Panc1 (cell line): ENCODE results near the gene MTREX. TPM values are rescaled to one million over a fixed set of nuclear protein-coding genes. Genes with fewer than 3 reads are reported as not detected.

Experiments used
- ATAC-seq: fragments of 200-7000 bp; cut with Tn5 transposase; 2 replicates; pipeline ENCODE4 v1.9.1; 2020; ENCODE audit warnings: mild to moderate bottlenecking, moderate library complexity
- BruUV-seq: library from RNA; stranded (reverse); fragments of 400-500 nt; replicated peaks from 2 replicates; lab custom pipeline; 2021; lab: Mats Ljungman, UMichigan
- CTCF ChIA-PET: fragments of 300-600 bp; sonication (Branson Sonifier 250); formaldehyde crosslinking; loops from one replicate; lab custom pipeline; 2022; ENCODE audit warnings: antibody characterized with exemption; lab: Charles Lee
- POLR2A ChIA-PET: fragments of 300-600 bp; sonication (Branson Sonifier 250); formaldehyde crosslinking; loops from one replicate; lab custom pipeline; 2022; ENCODE audit warnings: antibody characterized with exemption; lab: Charles Lee
- DNase-seq: peaks from one replicate; pipeline ENCODE4 v3.0.0-alpha.2; 2010; ENCODE audit warnings: low read depth, low spot score
- H3K27ac ChIP-seq: 2 replicates; pipeline ENCODE4 v1.5.1; 2011; ENCODE audit warnings: mild to moderate bottlenecking, low read length, inconsistent platforms
- H3K27me3 ChIP-seq: fragments of 200-500 bp; sonication (Bioruptor generic); 2 replicates; pipeline ENCODE4 v1.6.0; 2014; ENCODE audit warnings: low read length, inconsistent platforms; ENCODE audit not compliant: control insufficient read depth, insufficient read depth
- H3K36me3 ChIP-seq: fragments of 200-500 bp; sonication (Bioruptor generic); 2 replicates; pipeline ENCODE4 v1.5.1; 2014; ENCODE audit warnings: inconsistent platforms, mild to moderate bottlenecking, low read length, moderate library complexity; ENCODE audit not compliant: control insufficient read depth, insufficient read depth
- H3K4me1 ChIP-seq: 2 replicates; pipeline ENCODE4 v1.5.1; 2011; ENCODE audit warnings: inconsistent platforms, mild to moderate bottlenecking, low read length, moderate library complexity; ENCODE audit not compliant: control insufficient read depth, insufficient read depth
- H3K4me3 ChIP-seq, 2 experiments: 2 replicates each; pipeline ENCODE4 v1.5.1; 2011 to 2012; ENCODE audit warnings: low read depth in 2 of 2, low read length in 2 of 2, mild to moderate bottlenecking in 2 of 2, inconsistent platforms in 1 of 2, moderate library complexity in 1 of 2
- H3K9me3 ChIP-seq: fragments of 200-500 bp; sonication (Bioruptor generic); 2 replicates; pipeline ENCODE4 v1.5.1; 2014; ENCODE audit warnings: low read depth, mild to moderate bottlenecking, inconsistent platforms, low read length, moderate library complexity; ENCODE audit not compliant: control insufficient read depth, insufficient read depth
- POLR2AphosphoS5 ChIP-seq: IDR thresholded peaks from 2 replicates; pipeline ENCODE4 v1.6.1; 2012; ENCODE audit warnings: mild to moderate bottlenecking, low read depth, low read length, moderate library complexity
- REST ChIP-seq, 2 experiments: IDR thresholded peaks; 2 replicates each; pipeline ENCODE4 v1.6.1; 2011 to 2012; ENCODE audit warnings: low read depth in 2 of 2, control low read depth in 1 of 2, low read length in 1 of 2, mild to moderate bottlenecking in 1 of 2, moderate library complexity in 1 of 2; ENCODE audit not compliant: insufficient read depth in 1 of 2
- SIN3A ChIP-seq: IDR thresholded peaks from 2 replicates; pipeline ENCODE4 v1.6.1; 2012; ENCODE audit warnings: low read depth, mild to moderate bottlenecking, low read length, moderate library complexity, borderline replicate concordance; ENCODE audit not compliant: insufficient read depth
- TCF7L2 ChIP-seq: IDR thresholded peaks from 2 replicates; pipeline ENCODE4 v1.6.1; 2011; ENCODE audit warnings: mild to moderate bottlenecking, low read depth, low read length, inconsistent platforms
- in situ Hi-C: cut with HindIII; loops from 2 replicates; pipeline ENCODE4 v1.10.0; 2016; ENCODE audit warnings: low sequenced_read_pairs, low pct_unique_long_range_greater_than_20kb
- intact Hi-C: fragments of 100-400 bp; cut with micrococcal nuclease; formaldehyde crosslinking; loops from one replicate; pipeline ENCODE4 v1.10.0; 2022; ENCODE audit not compliant: unreplicated experiment
- total RNA-seq: library from RNA; stranded (reverse); gene quantifications from one replicate; pipeline ENCODE4 v1.2.1, GENCODE V29; 2021; ENCODE audit not compliant: unreplicated experiment
- TF ChIP-seq, protein P1 (sequence below): fragments of 450-650 bp; IDR thresholded peaks from 2 replicates; pipeline ENCODE4 v1.5.1; 2017; ENCODE audit warnings: mild to moderate bottlenecking

MTREX gene
- total RNA-seq, 1 experiment from 2014 or later, result 97.0 TPM

DNA sequence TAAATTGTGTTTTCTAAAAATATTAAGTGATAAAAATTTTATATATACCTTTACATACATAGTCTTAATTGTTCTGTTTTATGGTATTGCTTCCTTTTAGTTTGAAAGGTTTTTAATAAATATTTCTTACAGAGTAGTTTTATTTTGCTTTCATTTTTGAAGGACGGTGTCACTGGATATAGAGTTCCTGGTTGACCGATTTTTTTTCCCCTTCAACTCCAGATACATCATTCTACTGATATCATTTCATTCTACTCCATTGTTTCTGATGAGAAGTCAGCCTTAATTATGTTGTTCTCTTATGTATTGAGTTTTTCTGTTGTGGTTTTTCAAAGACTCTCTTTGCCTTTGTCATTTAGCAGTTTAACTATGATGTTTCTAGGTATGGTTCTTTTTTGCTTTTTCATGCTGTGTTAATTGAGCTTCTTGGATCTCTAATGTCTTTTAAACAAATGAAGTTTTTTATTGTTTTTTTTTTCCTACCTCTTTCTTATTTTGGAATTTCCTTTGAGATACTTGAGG is 30.4 kb downstream of the MTREX start:
- ATAC-seq (no peak), DNase-seq (no peak)
- in situ Hi-C loops, result no loop called here
- peaks cover 15% of the 10 kb centered on the region for H3K36me3 ChIP-seq
- no peak overlapping the region for H3K4me3 ChIP-seq
- no TSS peak for BruUV-seq
- ChIA-PET POLR2A (no interaction called here), CTCF (no interaction called here)
- intact Hi-C loops, result no loop called here
- H3K27me3 ChIP-seq, result no peaks in the 10 kb centered on the region
- TF ChIP-seq POLR2AphosphoS5, result no peak
- TF ChIP-seq, protein P1, sequence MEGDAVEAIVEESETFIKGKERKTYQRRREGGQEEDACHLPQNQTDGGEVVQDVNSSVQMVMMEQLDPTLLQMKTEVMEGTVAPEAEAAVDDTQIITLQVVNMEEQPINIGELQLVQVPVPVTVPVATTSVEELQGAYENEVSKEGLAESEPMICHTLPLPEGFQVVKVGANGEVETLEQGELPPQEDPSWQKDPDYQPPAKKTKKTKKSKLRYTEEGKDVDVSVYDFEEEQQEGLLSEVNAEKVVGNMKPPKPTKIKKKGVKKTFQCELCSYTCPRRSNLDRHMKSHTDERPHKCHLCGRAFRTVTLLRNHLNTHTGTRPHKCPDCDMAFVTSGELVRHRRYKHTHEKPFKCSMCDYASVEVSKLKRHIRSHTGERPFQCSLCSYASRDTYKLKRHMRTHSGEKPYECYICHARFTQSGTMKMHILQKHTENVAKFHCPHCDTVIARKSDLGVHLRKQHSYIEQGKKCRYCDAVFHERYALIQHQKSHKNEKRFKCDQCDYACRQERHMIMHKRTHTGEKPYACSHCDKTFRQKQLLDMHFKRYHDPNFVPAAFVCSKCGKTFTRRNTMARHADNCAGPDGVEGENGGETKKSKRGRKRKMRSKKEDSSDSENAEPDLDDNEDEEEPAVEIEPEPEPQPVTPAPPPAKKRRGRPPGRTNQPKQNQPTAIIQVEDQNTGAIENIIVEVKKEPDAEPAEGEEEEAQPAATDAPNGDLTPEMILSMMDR, result no peak
- no peak for TF ChIP-seq TCF7L2
- TF ChIP-seq SIN3A, result no peak
- no peak for TF ChIP-seq REST (IDR thresholded peaks at IDR 0.05; ENCODE audit: insufficient read depth in 1 of 2, low read depth in 2 of 2, low read length in 1 of 2)
- H3K4me1 ChIP-seq, result no peaks in the 10 kb centered on the region
- H3K27ac ChIP-seq, result no peak overlapping the region
- H3K9me3 ChIP-seq, result no peaks in the 10 kb centered on the region

- Histone ChIP-seq H3K4me3 (no peak overlapping the region), H3K27ac (no peak overlapping the region), H3K36me3 (peaks cover 15% of the 10 kb centered on the region), H3K4me1 (no peaks in the 10 kb centered on the region), H3K9me3 (no peaks in the 10 kb centered on the region), H3K27me3 (no peaks in the 10 kb centered on the region)
- CTCF ChIA-PET, result no interaction called here
- TF ChIP-seq, protein P1, result no peak
- no peak for TF ChIP-seq POLR2AphosphoS5
- TF ChIP-seq TCF7L2, result no peak
- no peak for TF ChIP-seq SIN3A
- no peak for TF ChIP-seq REST (IDR thresholded peaks at IDR 0.05; ENCODE audit: insufficient read depth in 1 of 2, low read depth in 2 of 2, low read length in 1 of 2)
- intact Hi-C loops (no loop called here), in situ Hi-C loops (no loop called here)
- POLR2A ChIA-PET, result interaction anchor here (0.7 kb wide), 1 partner anchor 26 kb away, joined by 4 read pairs; no protein-coding TSS in a partner anchor
- no peak for ATAC-seq
- no peak for DNase-seq
- no TSS peak for BruUV-seq
Measured at GRCh38 chr5:55338810-55339243, 31.0 kb downstream of the MTREX start.
